ENCODE measurements around the gene PARD6B.
"Not testable (repeated sequence)": the region's sequence is repeated elsewhere in the genome, so short reads cannot be mapped to it uniquely, and the experiment has no call there.

Gene PARD6B

GRCh38 chr20:50788045-50788991 is 56.9 kb downstream of the PARD6B start:
- DNase-seq (ENCODE audit: low read depth, low spot score) = no peak
- no peak overlapping the region for H3K4me3 ChIP-seq (ENCODE audit: low read length)

- no peak overlapping the region for H3K4me3 ChIP-seq (ENCODE audit: low read length)
- no peak for DNase-seq (ENCODE audit: low read depth, low spot score)
These were observed 58.7 kb downstream of the PARD6B start for GRCh38 chr20:50789968-50790650.

GRCh38 chr20:50790651-50791277 is 59.4 kb downstream of the PARD6B start:
- DNase-seq (ENCODE audit: low read depth, low spot score) = peak; percentile 45
- H3K4me3 ChIP-seq (ENCODE audit: low read length) = no peak overlapping the region

GRCh38 chr20:50792708-50793574 is 61.6 kb downstream of the PARD6B start:
- H3K4me3 ChIP-seq (ENCODE audit: low read length) = no peak overlapping the region
- DNase-seq (ENCODE audit: low read depth, low spot score) = no peak

GRCh38 chr20:50793575-50794016 is 62.2 kb downstream of the PARD6B start:
- DNase-seq (ENCODE audit: low read depth, low spot score) = peak; percentile 32
- H3K4me3 ChIP-seq (ENCODE audit: low read length) = not testable (repeated sequence)

- no peak for DNase-seq (ENCODE audit: low read depth, low spot score)
These were observed 62.9 kb downstream of the PARD6B start for GRCh38 chr20:50794181-50794845.

GRCh38 chr20:50794846-50795634 is 63.7 kb downstream of the PARD6B start, which contains the start of gene BCAS4:
Gene BCAS4, plus strand, starts transcription at chr20:50795061. Its CDS starts 23 bp downstream, at chr20:50795084.
- peak; percentile 55 for DNase-seq (ENCODE audit: low read depth, low spot score)
- peak within 1 kb of the TSS; percentile 60 for H3K4me3 ChIP-seq (ENCODE audit: low read length)

More at GRCh38 chr20:50794181-50794845, 62.9 kb downstream of the PARD6B start:
- H3K4me3 ChIP-seq (ENCODE audit: low read length) = peak overlapping the region; percentile 27

- DNase-seq (ENCODE audit: low read depth, low spot score) = no peak
These were observed 65.8 kb downstream of the PARD6B start for GRCh38 chr20:50797142-50797541.

GRCh38 chr20:50798650-50799049 is 67.3 kb downstream of the PARD6B start:
- DNase-seq (ENCODE audit: low read depth, low spot score) = no peak
- H3K4me3 ChIP-seq (ENCODE audit: low read length) = no peak overlapping the region

More at GRCh38 chr20:50797142-50797541, 65.8 kb downstream of the PARD6B start:
- H3K4me3 ChIP-seq (ENCODE audit: low read length) = no peak overlapping the region

GRCh38 chr20:50799176-50799889 is 68.0 kb downstream of the PARD6B start:
- DNase-seq (ENCODE audit: low read depth, low spot score) = no peak

GRCh38 chr20:50799890-50800550 is 68.6 kb downstream of the PARD6B start:
- H3K4me3 ChIP-seq (ENCODE audit: low read length) = no peak overlapping the region
- no peak for DNase-seq (ENCODE audit: low read depth, low spot score)

More at GRCh38 chr20:50799176-50799889, 68.0 kb downstream of the PARD6B start:
- H3K4me3 ChIP-seq (ENCODE audit: low read length) = no peak overlapping the region

- not testable (repeated sequence) for H3K4me3 ChIP-seq (ENCODE audit: low read length); DNase-seq (ENCODE audit: low read depth, low spot score)
These were observed 69.8 kb downstream of the PARD6B start for GRCh38 chr20:50800986-50801746.

- no peak overlapping the region for H3K4me3 ChIP-seq (ENCODE audit: low read length)
- DNase-seq (ENCODE audit: low read depth, low spot score) = no peak
These were observed 70.4 kb downstream of the PARD6B start for GRCh38 chr20:50801747-50802125.

- DNase-seq (ENCODE audit: low read depth, low spot score) = no peak
- no peak overlapping the region for H3K4me3 ChIP-seq (ENCODE audit: low read length)
These were observed 70.9 kb downstream of the PARD6B start for GRCh38 chr20:50802289-50802688.

Data from Jurkat, Clone E6-1 (cell line).